Trophoblast cell (in vitro differentiated cells and primary cell): Measurements from ENCODE around the gene SLC6A8.

Experiments
- DNase-seq, 2 donors: peaks; one replicate each; pipeline ENCODE4 v3.0.0-alpha.2; 2016
- H2AFZ ChIP-seq: 2 replicates; pipeline ENCODE4 v1.6.1; 2013; ENCODE audit warnings: low read length, moderate library complexity, mild to moderate bottlenecking; ENCODE audit not compliant: insufficient read depth, poor library complexity
- H2AK5ac ChIP-seq: 2 replicates; pipeline ENCODE4 v1.6.1; 2013; ENCODE audit warnings: mild to moderate bottlenecking, low read length
- H2BK120ac ChIP-seq: 2 replicates; pipeline ENCODE4 v1.6.1; 2013; ENCODE audit warnings: low read length, mild to moderate bottlenecking, moderate library complexity; ENCODE audit not compliant: insufficient read depth, poor library complexity
- H2BK12ac ChIP-seq: 2 replicates; pipeline ENCODE4 v1.6.1; 2013; ENCODE audit warnings: mild to moderate bottlenecking, low read length, moderate library complexity
- H2BK5ac ChIP-seq: 2 replicates; pipeline ENCODE4 v1.6.1; 2013; ENCODE audit warnings: low read length, low read depth, moderate library complexity, mild to moderate bottlenecking; ENCODE audit not compliant: poor library complexity
- H3K14ac ChIP-seq: 2 replicates; pipeline ENCODE4 v1.6.1; 2013; ENCODE audit warnings: mild to moderate bottlenecking, low read length
- H3K18ac ChIP-seq: 2 replicates; pipeline ENCODE4 v1.6.1; 2013; ENCODE audit warnings: mild to moderate bottlenecking, low read length
- H3K23ac ChIP-seq: 2 replicates; pipeline ENCODE4 v1.6.1; 2013; ENCODE audit warnings: low read length
- H3K27ac ChIP-seq: 2 replicates; pipeline ENCODE4 v1.5.1; 2013; ENCODE audit warnings: low read depth, mild to moderate bottlenecking, inconsistent platforms, low read length, moderate library complexity
- H3K27me3 ChIP-seq: 2 replicates; pipeline ENCODE4 v1.6.1; 2013; ENCODE audit warnings: inconsistent platforms, mild to moderate bottlenecking, low read length, moderate library complexity; ENCODE audit not compliant: insufficient read depth
- H3K36me3 ChIP-seq, 2 experiments: 1 replicate in 1 of 2; 2 replicates in 1 of 2; pipeline ENCODE4 v1.6.1; 2013; ENCODE audit warnings: low read length in 2 of 2, mild to moderate bottlenecking in 2 of 2, moderate library complexity in 1 of 2; ENCODE audit not compliant: insufficient read depth in 2 of 2, control insufficient read depth in 1 of 2
- H3K4ac ChIP-seq: 2 replicates; pipeline ENCODE4 v1.6.1; 2013; ENCODE audit warnings: low read depth, mild to moderate bottlenecking, low read length, moderate library complexity
- H3K4me1 ChIP-seq, 2 experiments: 1 replicate in 1 of 2; 2 replicates in 1 of 2; pipeline ENCODE4 v1.6.1; 2013; ENCODE audit warnings: low read length in 2 of 2, mild to moderate bottlenecking in 2 of 2, moderate library complexity in 1 of 2; ENCODE audit not compliant: insufficient read depth in 2 of 2, control insufficient read depth in 1 of 2
- H3K4me2 ChIP-seq: 2 replicates; pipeline ENCODE4 v1.6.1; 2013; ENCODE audit warnings: inconsistent platforms, mild to moderate bottlenecking, low read length, moderate library complexity
- H3K4me3 ChIP-seq: 2 replicates; pipeline ENCODE4 v1.5.1; 2013; ENCODE audit warnings: mild to moderate bottlenecking, low read depth, low read length, inconsistent platforms
- H3K79me1 ChIP-seq: one replicate; pipeline ENCODE4 v1.6.1; 2013; ENCODE audit warnings: low read length
- H3K79me2 ChIP-seq: 2 replicates; pipeline ENCODE4 v1.6.1; 2013; ENCODE audit warnings: low read length, mild to moderate bottlenecking; ENCODE audit not compliant: control insufficient read depth, insufficient read depth, poor library complexity
- H3K9ac ChIP-seq: 2 replicates; pipeline ENCODE4 v1.6.1; 2013; ENCODE audit warnings: mild to moderate bottlenecking, low read length
- H3K9me3 ChIP-seq: 2 replicates; pipeline ENCODE4 v1.6.1; 2013; ENCODE audit warnings: low read depth, mild to moderate bottlenecking, control low read depth, inconsistent platforms, low read length; ENCODE audit not compliant: insufficient read depth
- H4K12ac ChIP-seq: 2 replicates; pipeline ENCODE4 v1.6.1; 2013; ENCODE audit warnings: low read depth, mild to moderate bottlenecking, low read length, moderate library complexity
- H4K8ac ChIP-seq: 2 replicates; pipeline ENCODE4 v1.6.1; 2013; ENCODE audit warnings: low read depth, mild to moderate bottlenecking, low read length, moderate library complexity
- H4K91ac ChIP-seq: one replicate; pipeline ENCODE4 v1.6.1; 2013; ENCODE audit warnings: low read depth, mild to moderate bottlenecking, low read length, moderate library complexity
- WGBS: extraction: QIAGEN DNeasy Blood & Tissue Kit; methylation state at CpG from one replicate; pipeline ENCODE4 v1.1.7; 2013; ENCODE audit warnings: missing lambda C conversion rate; ENCODE audit not compliant: insufficient read length, insufficient coverage; ENCODE audit errors: extremely low coverage; 5-methylcytosine and 5-hydroxymethylcytosine counted together

SLC6A8 gene

GRCh38 chrX:153649178-153649914 is 38.4 kb upstream of the SLC6A8 start:
- Histone ChIP-seq H4K91ac (no peak overlapping the region), H3K9ac (no peak overlapping the region), H3K79me2 (no peaks in the 10 kb centered on the region), H4K12ac (no peak overlapping the region), H2AFZ (no peak overlapping the region), H3K4ac (no peak overlapping the region), H3K4me1 (peaks cover 4 to 5% of the 10 kb centered on the region in 2 experiments), H2BK12ac (no peak overlapping the region), H3K79me1 (no peaks in the 10 kb centered on the region), H3K14ac (no peak overlapping the region), H4K8ac (no peak overlapping the region), H3K18ac (no peak overlapping the region), H3K23ac (no peak overlapping the region), H3K27ac (no peak overlapping the region), H3K4me3 (no peak overlapping the region), H2AK5ac (no peak overlapping the region), H3K36me3 (no peaks in the 10 kb centered on the region), H3K9me3 (peaks cover 2% of the 10 kb centered on the region), H3K4me2 (no peak overlapping the region), H3K27me3 (peaks cover 34% of the 10 kb centered on the region), H2BK5ac (no peak overlapping the region), H2BK120ac (no peak overlapping the region)
- WGBS = no CpG with 5 or more reads among the region's 26 CpGs
- DNase-seq = peak; percentile 57 to 69

DNA sequence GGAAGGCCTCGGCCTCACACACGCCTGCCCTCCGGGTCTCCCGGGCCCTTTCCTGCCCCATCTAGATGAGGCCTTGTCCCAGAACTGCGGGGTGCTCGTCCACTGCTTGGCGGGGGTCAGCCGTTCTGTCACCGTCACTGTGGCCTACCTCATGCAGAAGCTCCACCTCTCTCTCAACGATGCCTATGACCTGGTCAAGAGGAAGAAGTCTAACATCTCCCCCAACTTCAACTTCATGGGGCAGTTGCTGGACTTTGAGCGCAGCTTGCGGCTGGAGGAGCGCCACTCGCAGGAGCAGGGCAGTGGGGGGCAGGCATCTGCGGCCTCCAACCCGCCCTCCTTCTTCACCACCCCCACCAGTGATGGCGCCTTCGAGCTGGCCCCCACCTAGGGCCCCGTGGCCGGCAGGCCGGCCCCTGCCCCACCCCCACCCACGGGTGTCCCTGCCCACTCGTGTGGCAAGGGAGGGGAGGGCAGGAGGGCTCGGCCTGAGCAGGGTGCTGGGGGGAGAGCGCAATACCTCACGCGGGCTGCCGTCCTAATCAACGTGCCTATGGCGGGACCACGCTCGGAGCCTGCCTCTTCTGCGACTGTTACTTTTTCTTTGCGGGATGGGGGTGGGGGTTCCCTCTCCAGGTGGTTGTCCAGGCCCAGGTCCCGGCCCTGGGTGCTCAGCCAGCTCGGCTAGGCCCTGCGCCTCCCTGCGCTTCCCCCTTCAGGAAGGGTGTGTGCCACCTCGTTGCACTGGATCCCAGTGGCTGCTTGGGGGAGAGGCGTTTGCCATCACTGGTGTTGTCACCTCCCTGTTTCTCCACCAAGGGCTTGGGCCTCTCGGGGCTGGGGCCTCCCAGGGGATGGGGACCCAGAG is 37.6 kb upstream of the SLC6A8 start:
- Histone ChIP-seq H2BK12ac (no peak overlapping the region), H3K18ac (no peak overlapping the region), H4K8ac (no peak overlapping the region), H3K9ac (no peak overlapping the region), H4K12ac (no peak overlapping the region), H3K4ac (no peak overlapping the region), H3K14ac (no peak overlapping the region), H3K27me3 (peaks cover 26% of the 10 kb centered on the region), H2AFZ (no peak overlapping the region), H3K4me3 (no peak overlapping the region), H3K79me2 (no peaks in the 10 kb centered on the region), H3K4me1 (peaks cover 4 to 5% of the 10 kb centered on the region in 2 experiments), H3K23ac (no peak overlapping the region), H3K27ac (no peak overlapping the region), H2AK5ac (no peak overlapping the region), H3K79me1 (no peaks in the 10 kb centered on the region), H2BK120ac (no peak overlapping the region), H3K9me3 (peaks cover 2% of the 10 kb centered on the region), H3K4me2 (no peak overlapping the region), H3K36me3 (no peaks in the 10 kb centered on the region), H2BK5ac (no peak overlapping the region), H4K91ac (no peak overlapping the region)
- DNase-seq = no peak
- WGBS = no CpG with 5 or more reads among the region's 41 CpGs

DNA sequence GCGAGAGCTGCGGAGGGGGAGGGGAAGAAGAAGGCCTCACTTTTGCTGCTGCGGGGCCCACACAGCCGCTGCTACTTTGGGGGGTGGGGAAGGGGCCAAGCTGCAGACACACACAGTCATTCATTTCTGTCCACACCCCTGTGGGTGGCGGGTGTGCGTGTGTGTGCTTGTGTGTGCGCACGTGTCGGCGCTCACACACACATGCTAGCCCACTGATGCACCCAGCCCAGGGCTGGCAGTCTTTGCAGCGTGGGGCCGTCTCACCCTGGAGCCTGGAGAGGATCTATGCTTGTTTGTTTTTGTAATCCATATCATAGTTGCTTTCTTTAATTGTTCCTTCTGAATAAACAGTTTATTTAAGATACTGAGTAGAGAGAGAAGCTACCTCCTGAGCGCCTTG is 36.8 kb upstream of the SLC6A8 start:
- H3K18ac ChIP-seq = no peak overlapping the region
- no peaks in the 10 kb centered on the region for H3K79me2 ChIP-seq
- H3K4me2 ChIP-seq = no peak overlapping the region
- no CpG with 5 or more reads among the region's 13 CpGs for WGBS
- H3K9ac ChIP-seq = no peak overlapping the region
- no peak overlapping the region for H4K8ac ChIP-seq
- no peak overlapping the region for H2BK12ac ChIP-seq
- H4K12ac ChIP-seq = no peak overlapping the region
- no peak overlapping the region for H3K4ac ChIP-seq
- H3K79me1 ChIP-seq = no peaks in the 10 kb centered on the region
- H3K9me3 ChIP-seq = peaks cover 2% of the 10 kb centered on the region
- H3K27ac ChIP-seq = no peak overlapping the region
- H4K91ac ChIP-seq = no peak overlapping the region
- no peak overlapping the region for H2AFZ ChIP-seq
- no peak overlapping the region for H3K14ac ChIP-seq
- no peak overlapping the region for H3K4me3 ChIP-seq
- H2AK5ac ChIP-seq = no peak overlapping the region
- peaks cover 22% of the 10 kb centered on the region for H3K27me3 ChIP-seq
- no peak for DNase-seq
- H2BK5ac ChIP-seq = no peak overlapping the region
- no peak overlapping the region for H3K23ac ChIP-seq
- no peaks in the 10 kb centered on the region for H3K36me3 ChIP-seq
- peaks cover 4 to 5% of the 10 kb centered on the region in 2 experiments for H3K4me1 ChIP-seq
- H2BK120ac ChIP-seq = no peak overlapping the region

- H2BK120ac ChIP-seq = no peak overlapping the region
- no peaks in the 10 kb centered on the region for H3K79me2 ChIP-seq
- H2AK5ac ChIP-seq = no peak overlapping the region
- no peak overlapping the region for H3K14ac ChIP-seq
- H3K18ac ChIP-seq = no peak overlapping the region
- no peak overlapping the region for H2AFZ ChIP-seq
- DNase-seq = peak in 1 of 2 donors; percentile 56
- no CpG with 5 or more reads among the region's 9 CpGs for WGBS
- no peak overlapping the region for H4K12ac ChIP-seq
- H2BK5ac ChIP-seq = no peak overlapping the region
- H3K27me3 ChIP-seq = peaks cover 15% of the 10 kb centered on the region
- peaks cover 4% of the 10 kb centered on the region in 2 experiments for H3K4me1 ChIP-seq
- H3K4me2 ChIP-seq = no peak overlapping the region
- no peak overlapping the region for H2BK12ac ChIP-seq
- no peak overlapping the region for H3K27ac ChIP-seq
- H3K79me1 ChIP-seq = no peaks in the 10 kb centered on the region
- no peak overlapping the region for H4K91ac ChIP-seq
- no peaks in the 10 kb centered on the region for H3K36me3 ChIP-seq
- H3K9ac ChIP-seq = no peak overlapping the region
- H3K23ac ChIP-seq = no peak overlapping the region
- no peak overlapping the region for H3K4me3 ChIP-seq
- H3K9me3 ChIP-seq = peaks cover 2% of the 10 kb centered on the region
- no peak overlapping the region for H4K8ac ChIP-seq
- no peak overlapping the region for H3K4ac ChIP-seq
Measured at GRCh38 chrX:153651540-153652079, 36.1 kb upstream of the SLC6A8 start.
